Osteocyte (in vitro differentiated cells): ENCODE measurements around the gene DUSP18. TPM values are rescaled to one million over a fixed set of nuclear protein-coding genes. Genes with fewer than 3 reads are reported as not detected.
"Not testable (repeated sequence)": the region's sequence is repeated elsewhere in the genome, so short reads cannot be mapped to it uniquely, and the experiment has no call there.

Experiments used
- DNase-seq: peaks from one replicate; pipeline ENCODE4 v3.0.0; 2021; ENCODE audit warnings: mixed read lengths; ENCODE audit not compliant: unreplicated experiment; ENCODE audit errors: extremely low spot score
- H3K27ac Mint-ChIP-seq: one replicate; pipeline ENCODE4 v1.8.0; 2021; ENCODE audit warnings: mild to moderate bottlenecking, mixed read lengths; ENCODE audit not compliant: unreplicated experiment
- H3K27me3 Mint-ChIP-seq: one replicate; pipeline ENCODE4 v1.8.0; 2021; ENCODE audit warnings: mixed read lengths; ENCODE audit not compliant: unreplicated experiment
- H3K36me3 Mint-ChIP-seq: one replicate; pipeline ENCODE4 v1.8.0; 2021; ENCODE audit warnings: mixed read lengths; ENCODE audit not compliant: unreplicated experiment
- H3K4me1 Mint-ChIP-seq: one replicate; pipeline ENCODE4 v1.8.0; 2021; ENCODE audit warnings: mixed read lengths; ENCODE audit not compliant: unreplicated experiment
- H3K4me3 Mint-ChIP-seq: one replicate; pipeline ENCODE4 v1.8.0; 2021; ENCODE audit warnings: mild to moderate bottlenecking, moderate library complexity, mixed read lengths; ENCODE audit not compliant: unreplicated experiment
- H3K9me3 Mint-ChIP-seq: one replicate; pipeline ENCODE4 v1.8.0; 2021; ENCODE audit warnings: mixed read lengths; ENCODE audit not compliant: unreplicated experiment
- CTCF ChIP-seq: fragments of 200-600 bp; sonication (generic); IDR thresholded peaks from 2 replicates; pipeline ENCODE4 v1.5.0; 2021; ENCODE audit warnings: antibody characterized with exemption, mild to moderate bottlenecking, moderate library complexity
- total RNA-seq: library from RNA; stranded (reverse); gene quantifications from 2 replicates; pipeline ENCODE4 v1.2.1, GENCODE V29; 2021

DUSP18 gene
- total RNA-seq, 1 donor from 2014 or later = 10.7 TPM

- no peak overlapping the region for H3K27ac Mint-ChIP-seq
- H3K9me3 Mint-ChIP-seq = no peaks in the 10 kb centered on the region
- no peak for TF ChIP-seq CTCF
- H3K4me3 Mint-ChIP-seq = no peak overlapping the region
- H3K36me3 Mint-ChIP-seq = no peaks in the 10 kb centered on the region
- DNase-seq = no peak
- no peaks in the 10 kb centered on the region for H3K4me1 Mint-ChIP-seq
- H3K27me3 Mint-ChIP-seq = no peaks in the 10 kb centered on the region
Observed at GRCh38 chr22:30687358-30687757, 19.7 kb upstream of the DUSP18 start.

- Mint-ChIP-seq H3K9me3 (no peaks in the 10 kb centered on the region), H3K36me3 (no peaks in the 10 kb centered on the region), H3K4me3 (no peak overlapping the region), H3K27me3 (peaks cover 5% of the 10 kb centered on the region), H3K27ac (no peak overlapping the region), H3K4me1 (no peaks in the 10 kb centered on the region)
- DNase-seq = no peak
- no peak for TF ChIP-seq CTCF
Observed at GRCh38 chr22:30685178-30685577, 17.5 kb upstream of the DUSP18 start.

GRCh38 chr22:30681831-30682230, 14.2 kb upstream of the DUSP18 start:
- peaks cover 16% of the 10 kb centered on the region for H3K27me3 Mint-ChIP-seq
- no peak for TF ChIP-seq CTCF
- H3K27ac Mint-ChIP-seq = no peak overlapping the region
- no peaks in the 10 kb centered on the region for H3K36me3 Mint-ChIP-seq
- no peaks in the 10 kb centered on the region for H3K9me3 Mint-ChIP-seq
- H3K4me3 Mint-ChIP-seq = no peak overlapping the region
- peaks cover 2% of the 10 kb centered on the region for H3K4me1 Mint-ChIP-seq
- DNase-seq = no peak

- Mint-ChIP-seq H3K9me3 (no peaks in the 10 kb centered on the region), H3K4me3 (no peak overlapping the region), H3K4me1 (peaks cover 2% of the 10 kb centered on the region), H3K36me3 (no peaks in the 10 kb centered on the region), H3K27me3 (peaks cover 21% of the 10 kb centered on the region), H3K27ac (no peak overlapping the region)
- TF ChIP-seq CTCF = no peak
- DNase-seq = no peak
Observed at GRCh38 chr22:30680991-30681770, 13.5 kb upstream of the DUSP18 start.

GRCh38 chr22:30679895-30680690, 12.4 kb upstream of the DUSP18 start:
- H3K27me3 Mint-ChIP-seq = peaks cover 30% of the 10 kb centered on the region

GRCh38 chr22:30676565-30676964, 8.9 kb upstream of the DUSP18 start:
- not testable (repeated sequence) for H3K27ac Mint-ChIP-seq, H3K4me1 Mint-ChIP-seq, H3K36me3 Mint-ChIP-seq, DNase-seq, H3K4me3 Mint-ChIP-seq, H3K9me3 Mint-ChIP-seq
- H3K27me3 Mint-ChIP-seq = peaks cover 24% of the 10 kb centered on the region

More at GRCh38 chr22:30679895-30680690, 12.4 kb upstream of the DUSP18 start:
- H3K27ac Mint-ChIP-seq, H3K4me3 Mint-ChIP-seq, H3K36me3 Mint-ChIP-seq, DNase-seq, H3K9me3 Mint-ChIP-seq, H3K4me1 Mint-ChIP-seq: not testable (repeated sequence)
